ENCODE measurements around the gene ADGRA3.
A peak's percentile ranks its signal among the peaks of the same experiment; 100 is the strongest.

ADGRA3 gene

GRCh38 chr4:22515888-22516541 is at the start of gene ADGRA3:
Gene ADGRA3, minus strand, starts transcription at chr4:22516066. Its CDS starts 282 bp downstream, at chr4:22515784.
- H3K4me1 ChIP-seq: peaks cover 23% of the 10 kb centered on the region
- H3K36me3 ChIP-seq: peaks cover 12% of the 10 kb centered on the region; the same call in 1 of the 2 replicates
- peak within 1 kb of the TSS; percentile 91 for H3K9ac ChIP-seq
- H3K27me3 ChIP-seq: no peaks in the 10 kb centered on the region
- peaks cover 7% of the 10 kb centered on the region; the same call in 1 of the 2 replicates for H3K9me3 ChIP-seq
- peak within 1 kb of the TSS; percentile 96 for H3K27ac ChIP-seq
- peak within 1 kb of the TSS; percentile 88 for H3K4me3 ChIP-seq
- no peak for TF ChIP-seq Cebpa-rat (IDR thresholded peaks at IDR 0.05)
- H3K4me2 ChIP-seq: peak within 1 kb of the TSS; percentile 74
- peaks cover 25% of the 10 kb centered on the region; the same call in 1 of the 2 replicates for H4K20me1 ChIP-seq

- Histone ChIP-seq H3K27ac (no peak overlapping the region), H3K9me3 (no peaks in the 10 kb centered on the region), H3K27me3 (no peaks in the 10 kb centered on the region), H3K4me3 (no peak overlapping the region), H4K20me1 (no peaks in the 10 kb centered on the region), H3K36me3 (no peaks in the 10 kb centered on the region), H3K4me1 (no peaks in the 10 kb centered on the region), H3K9ac (no peak overlapping the region), H3K4me2 (no peak overlapping the region)
- no peak for TF ChIP-seq Cebpa-rat (IDR thresholded peaks at IDR 0.05)
These were observed 40.6 kb upstream of the ADGRA3 start for GRCh38 chr4:22556495-22556894.

GRCh38 chr4:22554670-22555069 is 38.8 kb upstream of the ADGRA3 start:
- Histone ChIP-seq H3K27ac (no peak overlapping the region), H3K4me1 (no peaks in the 10 kb centered on the region), H3K4me3 (no peak overlapping the region), H3K27me3 (no peaks in the 10 kb centered on the region), H3K36me3 (no peaks in the 10 kb centered on the region), H3K9me3 (no peaks in the 10 kb centered on the region), H4K20me1 (no peaks in the 10 kb centered on the region), H3K4me2 (no peak overlapping the region), H3K9ac (no peak overlapping the region)
- no peak for TF ChIP-seq Cebpa-rat (IDR thresholded peaks at IDR 0.05)

GRCh38 chr4:22553560-22553959 is 37.7 kb upstream of the ADGRA3 start:
- Histone ChIP-seq H3K4me3 (no peak overlapping the region), H3K9me3 (no peaks in the 10 kb centered on the region), H3K27me3 (no peaks in the 10 kb centered on the region), H3K4me2 (no peak overlapping the region), H4K20me1 (no peaks in the 10 kb centered on the region), H3K9ac (no peak overlapping the region), H3K4me1 (no peaks in the 10 kb centered on the region), H3K36me3 (no peaks in the 10 kb centered on the region), H3K27ac (no peak overlapping the region)
- TF ChIP-seq Cebpa-rat (IDR thresholded peaks at IDR 0.05): no peak

GRCh38 chr4:22552812-22553211 is 36.9 kb upstream of the ADGRA3 start:
- Histone ChIP-seq H3K4me3 (no peak overlapping the region), H3K27me3 (no peaks in the 10 kb centered on the region), H3K27ac (no peak overlapping the region), H3K4me1 (no peaks in the 10 kb centered on the region), H3K36me3 (no peaks in the 10 kb centered on the region), H3K4me2 (no peak overlapping the region), H3K9ac (no peak overlapping the region), H4K20me1 (no peaks in the 10 kb centered on the region), H3K9me3 (no peaks in the 10 kb centered on the region)
- no peak for TF ChIP-seq Cebpa-rat (IDR thresholded peaks at IDR 0.05)

- Histone ChIP-seq H3K9ac (no peak overlapping the region), H3K27ac (no peak overlapping the region), H3K36me3 (no peaks in the 10 kb centered on the region), H4K20me1 (no peaks in the 10 kb centered on the region), H3K4me3 (no peak overlapping the region), H3K4me2 (no peak overlapping the region), H3K9me3 (peaks cover 10% of the 10 kb centered on the region), H3K27me3 (no peaks in the 10 kb centered on the region), H3K4me1 (no peaks in the 10 kb centered on the region)
- no peak for TF ChIP-seq Cebpa-rat (IDR thresholded peaks at IDR 0.05)
These were observed 35.7 kb upstream of the ADGRA3 start for GRCh38 chr4:22551550-22551949.

- no peak overlapping the region for H3K9ac ChIP-seq
- no peak overlapping the region for H3K4me3 ChIP-seq
- H3K27ac ChIP-seq: no peak overlapping the region
- peaks cover 25% of the 10 kb centered on the region for H3K9me3 ChIP-seq
- H3K4me2 ChIP-seq: no peak overlapping the region
- no peak for TF ChIP-seq Cebpa-rat (IDR thresholded peaks at IDR 0.05)
- no peaks in the 10 kb centered on the region for H4K20me1 ChIP-seq
- H3K36me3 ChIP-seq: no peaks in the 10 kb centered on the region
- no peaks in the 10 kb centered on the region for H3K4me1 ChIP-seq
- H3K27me3 ChIP-seq: no peaks in the 10 kb centered on the region
These were observed 30.4 kb upstream of the ADGRA3 start for GRCh38 chr4:22546299-22546698.

GRCh38 chr4:22539251-22539650 is 23.4 kb upstream of the ADGRA3 start:
- no peak overlapping the region for H3K9ac ChIP-seq
- TF ChIP-seq Cebpa-rat (IDR thresholded peaks at IDR 0.05): no peak
- H3K4me2 ChIP-seq: no peak overlapping the region
- H3K4me3 ChIP-seq: no peak overlapping the region
- no peaks in the 10 kb centered on the region for H3K36me3 ChIP-seq
- H3K27ac ChIP-seq: no peak overlapping the region
- H3K4me1 ChIP-seq: no peaks in the 10 kb centered on the region
- no peaks in the 10 kb centered on the region for H4K20me1 ChIP-seq
- H3K27me3 ChIP-seq: no peaks in the 10 kb centered on the region
- H3K9me3 ChIP-seq: peaks cover 18% of the 10 kb centered on the region

GRCh38 chr4:22537864-22538263 is 22.0 kb upstream of the ADGRA3 start:
- H3K4me3 ChIP-seq: no peak overlapping the region

GRCh38 chr4:22534374-22534773 is 18.5 kb upstream of the ADGRA3 start:
- Histone ChIP-seq H3K4me3 (no peak overlapping the region), H3K27ac (no peak overlapping the region), H3K4me1 (no peaks in the 10 kb centered on the region), H3K9ac (no peak overlapping the region), H3K4me2 (no peak overlapping the region), H3K36me3 (no peaks in the 10 kb centered on the region), H3K27me3 (no peaks in the 10 kb centered on the region), H3K9me3 (peaks cover 31% of the 10 kb centered on the region), H4K20me1 (no peaks in the 10 kb centered on the region)
- no peak for TF ChIP-seq Cebpa-rat (IDR thresholded peaks at IDR 0.05)

More at GRCh38 chr4:22537864-22538263, 22.0 kb upstream of the ADGRA3 start:
- no peak overlapping the region for H3K4me2 ChIP-seq
- H3K9ac ChIP-seq: no peak overlapping the region
- no peaks in the 10 kb centered on the region for H3K36me3 ChIP-seq
- TF ChIP-seq Cebpa-rat (IDR thresholded peaks at IDR 0.05): no peak
- no peak overlapping the region for H3K27ac ChIP-seq
- no peaks in the 10 kb centered on the region for H4K20me1 ChIP-seq
- no peaks in the 10 kb centered on the region for H3K4me1 ChIP-seq
- peaks cover 31% of the 10 kb centered on the region for H3K9me3 ChIP-seq
- no peaks in the 10 kb centered on the region for H3K27me3 ChIP-seq
